HG03196 (cell line): ENCODE data around the gene PCDHB13.
"Not testable (repeated sequence)": the region's sequence is repeated elsewhere in the genome, so short reads cannot be mapped to it uniquely, and the experiment has no call there.

Experiments
- ATAC-seq: cut with Tn5 transposase; IDR thresholded peaks from one replicate; pipeline ENCODE4 v1.9.1; 2021; ENCODE audit not compliant: unreplicated experiment

PCDHB13 gene

DNA sequence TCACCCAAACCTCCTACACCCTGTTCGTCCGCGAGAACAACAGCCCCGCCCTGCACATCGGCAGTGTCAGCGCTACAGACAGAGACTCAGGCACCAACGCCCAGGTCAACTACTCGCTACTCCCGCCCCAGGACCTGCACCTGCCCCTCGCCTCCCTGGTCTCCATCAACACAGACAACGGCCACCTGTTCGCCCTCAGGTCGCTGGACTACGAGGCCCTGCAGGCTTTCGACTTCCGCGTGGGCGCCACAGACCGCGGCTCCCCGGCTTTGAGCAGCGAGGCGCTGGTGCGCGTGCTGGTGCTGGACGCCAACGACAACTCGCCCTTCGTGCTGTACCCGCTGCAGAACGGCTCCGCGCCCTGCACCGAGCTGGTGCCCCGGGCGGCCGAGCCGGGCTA, 12.6 kb upstream of the PCDHB13 start:
- ATAC-seq: not testable (repeated sequence)

GRCh38 chr5:141201646-141202045, 12.1 kb upstream of the PCDHB13 start:
- ATAC-seq: not testable (repeated sequence)

DNA sequence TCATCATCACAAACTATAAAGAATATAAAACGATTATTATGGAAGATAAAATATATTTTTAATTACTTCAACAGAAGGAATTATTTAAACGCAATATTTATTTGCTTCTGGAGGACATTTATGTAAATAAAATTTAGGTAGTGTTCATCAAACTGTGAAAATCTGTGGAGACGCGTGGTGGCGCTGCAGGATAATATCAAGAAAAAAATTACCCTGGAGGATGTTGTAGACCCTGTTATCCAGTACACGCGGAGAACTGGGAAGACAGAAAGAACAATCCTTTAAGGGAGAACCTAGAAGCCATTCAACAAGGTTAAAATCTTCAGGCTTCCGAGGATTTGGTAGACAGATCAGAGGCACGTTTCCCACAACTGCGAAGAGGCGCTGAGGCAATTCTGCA, 5.2 kb upstream of the PCDHB13 start, which contains the start of gene PCDHB12:
PCDHB12 (plus strand) TSS at position 242 of the 400 bp plus-strand sequence. CDS start 189 bp downstream, outside the sequence.
- ATAC-seq: no peak

DNA sequence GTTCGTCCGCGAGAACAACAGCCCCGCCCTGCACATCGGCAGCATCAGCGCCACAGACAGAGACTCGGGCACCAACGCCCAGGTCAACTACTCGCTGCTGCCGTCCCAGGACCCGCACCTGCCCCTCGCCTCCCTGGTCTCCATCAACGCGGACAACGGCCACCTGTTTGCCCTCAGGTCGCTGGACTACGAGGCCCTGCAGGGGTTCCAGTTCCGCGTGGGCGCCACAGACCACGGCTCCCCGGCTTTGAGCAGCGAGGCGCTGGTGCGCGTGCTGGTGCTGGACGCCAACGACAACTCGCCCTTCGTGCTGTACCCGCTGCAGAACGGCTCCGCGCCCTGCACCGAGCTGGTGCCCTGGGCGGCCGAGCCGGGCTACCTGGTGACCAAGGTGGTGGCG, 3.4 kb upstream of the PCDHB13 start:
- ATAC-seq: not testable (repeated sequence)

DNA sequence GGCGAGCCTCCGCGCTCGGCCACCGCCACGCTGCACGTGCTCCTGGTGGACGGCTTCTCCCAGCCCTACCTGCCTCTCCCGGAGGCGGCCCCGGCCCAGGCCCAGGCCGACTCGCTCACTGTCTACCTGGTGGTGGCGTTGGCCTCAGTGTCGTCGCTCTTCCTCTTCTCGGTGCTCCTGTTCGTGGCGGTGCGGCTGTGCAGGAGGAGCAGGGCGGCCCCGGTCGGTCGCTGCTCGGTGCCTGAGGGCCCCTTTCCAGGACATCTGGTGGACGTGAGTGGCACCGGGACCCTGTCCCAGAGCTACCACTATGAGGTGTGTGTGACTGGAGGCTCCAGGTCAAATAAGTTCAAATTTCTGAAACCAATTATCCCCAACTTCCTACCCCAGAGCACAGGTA, 2.9 kb upstream of the PCDHB13 start:
- ATAC-seq: not testable (repeated sequence)

- ATAC-seq: not testable (repeated sequence)
Observed at GRCh38 chr5:141214583-141214982, 864 bp downstream of the PCDHB13 start.

DNA sequence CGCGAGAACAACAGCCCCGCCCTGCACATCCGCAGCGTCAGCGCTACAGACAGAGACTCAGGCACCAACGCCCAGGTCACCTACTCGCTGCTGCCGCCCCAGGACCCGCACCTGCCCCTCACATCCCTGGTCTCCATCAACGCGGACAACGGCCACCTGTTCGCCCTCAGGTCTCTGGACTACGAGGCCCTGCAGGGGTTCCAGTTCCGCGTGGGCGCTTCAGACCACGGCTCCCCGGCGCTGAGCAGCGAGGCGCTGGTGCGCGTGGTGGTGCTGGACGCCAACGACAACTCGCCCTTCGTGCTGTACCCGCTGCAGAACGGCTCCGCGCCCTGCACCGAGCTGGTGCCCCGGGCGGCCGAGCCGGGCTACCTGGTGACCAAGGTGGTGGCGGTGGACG, 1.8 kb downstream of the PCDHB13 start:
- ATAC-seq: not testable (repeated sequence)

- ATAC-seq: not testable (repeated sequence)
Observed at GRCh38 chr5:141216035-141216434, 2.3 kb downstream of the PCDHB13 start.

DNA sequence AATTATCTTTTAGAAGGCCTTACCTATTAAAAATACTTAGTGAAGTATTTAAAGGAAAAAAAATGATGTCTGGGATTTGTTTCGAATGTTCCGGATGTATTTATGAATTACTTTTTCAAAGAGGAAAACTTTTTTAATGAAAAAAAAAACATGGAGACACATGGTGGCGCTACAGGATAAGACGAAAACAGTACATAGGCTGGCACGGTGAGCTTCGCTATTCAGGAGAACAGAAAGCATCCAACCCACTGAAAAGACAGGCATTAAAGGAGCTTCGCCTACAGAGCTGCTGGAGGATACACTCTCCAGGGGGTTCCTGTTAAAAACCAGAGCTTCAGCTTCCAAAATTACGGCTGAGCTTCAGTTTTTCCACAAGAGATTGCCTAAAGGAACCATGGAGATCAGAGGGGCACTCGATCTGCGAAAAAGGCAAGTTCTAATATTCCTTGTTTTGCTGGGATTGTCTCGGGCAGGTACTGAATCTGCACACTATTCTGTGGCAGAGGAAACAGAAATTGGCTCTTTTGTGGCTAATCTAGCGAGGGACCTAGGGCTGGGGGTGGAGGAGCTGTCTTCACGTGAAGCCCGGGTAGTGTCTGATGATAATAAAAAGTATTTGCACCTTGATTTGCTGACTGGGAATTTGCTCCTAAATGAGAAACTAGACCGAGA, 9.5 kb downstream of the PCDHB13 start, which contains the start of gene PCDHB14:
PCDHB14 (plus strand) TSS at position 232 of the 672 bp plus-strand sequence; CDS start at position 395, 163 bp downstream.
- ATAC-seq: no peak

DNA sequence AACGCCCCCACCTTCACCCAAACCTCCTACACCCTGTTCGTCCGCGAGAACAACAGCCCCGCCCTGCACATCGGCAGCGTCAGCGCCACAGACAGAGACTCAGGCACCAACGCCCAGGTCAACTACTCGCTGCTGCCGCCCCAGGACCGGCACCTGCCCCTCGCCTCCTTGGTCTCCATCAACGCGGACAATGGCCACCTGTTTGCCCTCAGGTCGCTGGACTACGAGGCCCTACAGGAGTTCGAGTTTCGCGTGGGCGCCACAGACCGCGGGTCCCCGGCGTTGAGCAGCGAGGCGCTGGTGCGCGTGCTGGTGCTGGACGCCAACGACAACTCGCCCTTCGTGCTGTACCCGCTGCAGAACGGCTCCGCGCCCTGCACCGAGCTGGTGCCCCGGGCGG, 11.1 kb downstream of the PCDHB13 start:
- ATAC-seq: not testable (repeated sequence)

DNA sequence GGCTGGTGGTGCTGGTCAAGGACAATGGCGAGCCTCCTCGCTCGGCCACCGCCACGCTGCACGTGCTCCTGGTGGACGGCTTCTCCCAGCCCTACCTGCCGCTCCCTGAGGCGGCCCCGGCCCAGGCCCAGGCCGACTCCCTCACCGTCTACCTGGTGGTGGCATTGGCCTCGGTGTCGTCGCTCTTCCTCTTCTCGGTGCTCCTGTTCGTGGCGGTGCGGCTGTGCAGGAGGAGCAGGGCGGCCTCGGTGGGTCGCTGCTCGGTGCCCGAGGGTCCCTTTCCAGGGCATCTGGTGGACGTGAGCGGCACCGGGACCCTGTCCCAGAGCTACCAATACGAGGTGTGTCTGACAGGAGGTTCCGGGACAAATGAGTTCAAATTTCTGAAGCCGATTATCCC, 11.7 kb downstream of the PCDHB13 start:
- not testable (repeated sequence) for ATAC-seq

GRCh38 chr5:141234109-141234667, 20.5 kb downstream of the PCDHB13 start:
- no peak for ATAC-seq

DNA sequence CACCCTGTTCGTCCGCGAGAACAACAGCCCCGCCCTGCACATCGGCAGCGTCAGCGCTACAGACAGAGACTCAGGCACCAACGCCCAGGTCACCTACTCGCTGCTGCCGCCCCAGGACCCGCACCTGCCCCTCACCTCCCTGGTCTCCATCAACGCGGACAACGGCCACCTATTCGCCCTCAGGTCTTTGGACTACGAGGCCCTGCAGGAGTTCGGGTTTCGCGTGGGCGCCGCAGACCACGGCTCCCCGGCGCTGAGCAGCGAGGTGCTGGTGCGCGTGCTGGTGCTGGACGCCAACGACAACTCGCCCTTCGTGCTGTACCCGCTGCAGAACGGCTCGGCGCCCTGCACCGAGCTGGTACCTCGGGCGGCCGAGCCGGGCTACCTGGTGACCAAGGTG, 22.2 kb downstream of the PCDHB13 start:
- not testable (repeated sequence) for ATAC-seq

GRCh38 chr5:141236516-141237313, 23.0 kb downstream of the PCDHB13 start:
- no peak for ATAC-seq

- ATAC-seq: no peak
Observed at GRCh38 chr5:141241496-141241895, 27.8 kb downstream of the PCDHB13 start.

DNA sequence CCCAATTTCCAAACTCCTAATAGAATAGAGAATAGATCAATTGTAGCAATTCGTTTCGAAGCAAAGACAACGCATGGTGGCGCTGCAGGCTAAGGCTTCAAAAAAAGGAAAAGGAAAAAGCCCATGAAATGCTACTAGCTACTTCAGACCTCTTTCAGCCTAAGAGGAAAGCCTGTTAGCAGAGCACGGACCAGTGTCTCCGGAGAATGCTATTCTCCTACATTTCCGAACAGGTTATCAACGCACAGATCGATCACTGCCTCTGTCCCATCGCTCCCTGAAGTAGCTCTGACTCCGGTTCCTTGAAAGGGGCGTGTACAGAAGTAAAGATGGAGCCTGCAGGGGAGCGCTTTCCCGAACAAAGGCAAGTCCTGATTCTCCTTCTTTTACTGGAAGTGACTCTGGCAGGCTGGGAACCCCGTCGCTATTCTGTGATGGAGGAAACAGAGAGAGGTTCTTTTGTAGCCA, 31.6 kb downstream of the PCDHB13 start, which contains the start of gene PCDHB15:
PCDHB15 (plus strand) TSS at position 146 of the 468 bp plus-strand sequence; CDS start at position 330, 184 bp downstream.
- ATAC-seq: no peak

GRCh38 chr5:141246971-141247370, 33.3 kb downstream of the PCDHB13 start:
- ATAC-seq: not testable (repeated sequence)

DNA sequence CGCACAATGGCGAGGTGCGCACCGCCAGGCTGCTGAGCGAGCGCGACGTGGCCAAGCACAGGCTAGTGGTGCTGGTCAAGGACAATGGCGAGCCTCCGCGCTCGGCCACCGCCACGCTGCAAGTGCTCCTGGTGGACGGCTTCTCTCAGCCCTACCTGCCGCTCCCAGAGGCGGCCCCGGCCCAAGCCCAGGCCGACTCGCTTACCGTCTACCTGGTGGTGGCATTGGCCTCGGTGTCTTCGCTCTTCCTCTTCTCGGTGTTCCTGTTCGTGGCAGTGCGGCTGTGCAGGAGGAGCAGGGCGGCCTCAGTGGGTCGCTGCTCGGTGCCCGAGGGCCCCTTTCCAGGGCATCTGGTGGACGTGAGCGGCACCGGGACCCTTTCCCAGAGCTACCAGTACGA, 33.7 kb downstream of the PCDHB13 start:
- ATAC-seq: not testable (repeated sequence)

- ATAC-seq: no peak
Observed at GRCh38 chr5:141250576-141250975, 36.9 kb downstream of the PCDHB13 start.

DNA sequence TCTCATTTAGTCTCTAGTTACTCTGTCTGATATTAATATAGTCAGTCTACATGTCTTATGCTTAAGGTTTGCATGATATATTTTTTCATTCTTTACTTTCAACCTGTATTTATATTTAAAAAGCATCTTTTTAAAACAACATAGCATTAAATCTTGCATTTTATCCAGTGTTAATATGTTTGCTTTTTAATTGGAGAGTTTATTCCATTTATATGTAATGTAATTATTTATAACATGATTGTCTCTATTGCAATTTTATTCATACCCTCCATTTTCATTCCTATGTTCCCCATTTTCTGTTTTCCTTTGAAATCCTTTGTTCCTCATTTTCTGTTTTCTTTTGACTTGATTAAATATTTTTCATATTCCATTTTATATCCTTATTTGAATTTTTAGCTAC, 44.7 kb downstream of the PCDHB13 start:
- no peak for ATAC-seq

GRCh38 chr5:141258948-141259347, 45.2 kb downstream of the PCDHB13 start:
- no peak for ATAC-seq
